GM12865 (cell line): Measurements from ENCODE around the gene NREP.

Source experiments
- DNase-seq: peaks from one replicate; pipeline ENCODE4 v3.0.0; 2010; ENCODE audit warnings: low read depth
- H3K4me3 ChIP-seq: 2 replicates; pipeline ENCODE4 v1.5.1; 2011; ENCODE audit warnings: mild to moderate bottlenecking, low read depth, low read length, control low read depth
- TF ChIP-seq, protein P1 (sequence below): IDR thresholded peaks from 2 replicates; pipeline ENCODE4 v1.5.1; 2011; ENCODE audit warnings: low read length, control low read depth, low read depth, inconsistent platforms; ENCODE audit not compliant: insufficient read depth; ENCODE audit errors: missing control alignments

NREP gene

DNA sequence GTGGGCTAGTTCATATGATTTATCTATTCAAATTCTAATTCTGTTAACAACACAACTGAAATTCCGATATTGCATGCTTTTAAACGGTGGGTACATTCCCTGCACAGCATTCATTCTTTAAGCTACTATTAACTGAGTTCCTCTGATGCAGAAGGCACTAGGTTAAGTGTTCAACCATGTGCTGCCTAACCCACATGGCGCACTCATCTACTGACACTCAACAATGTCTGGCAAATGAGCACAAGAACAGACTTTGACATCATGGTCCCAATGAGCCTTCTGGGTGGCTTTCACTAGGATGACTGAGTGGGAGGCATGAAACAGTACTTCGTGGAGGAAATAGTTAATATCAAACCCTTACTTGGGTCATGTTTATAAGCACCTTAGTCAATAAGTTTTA is 10.2 kb downstream of the NREP start:
- H3K4me3 ChIP-seq, result no peak overlapping the region
- no peak for DNase-seq
- TF ChIP-seq, protein P1, sequence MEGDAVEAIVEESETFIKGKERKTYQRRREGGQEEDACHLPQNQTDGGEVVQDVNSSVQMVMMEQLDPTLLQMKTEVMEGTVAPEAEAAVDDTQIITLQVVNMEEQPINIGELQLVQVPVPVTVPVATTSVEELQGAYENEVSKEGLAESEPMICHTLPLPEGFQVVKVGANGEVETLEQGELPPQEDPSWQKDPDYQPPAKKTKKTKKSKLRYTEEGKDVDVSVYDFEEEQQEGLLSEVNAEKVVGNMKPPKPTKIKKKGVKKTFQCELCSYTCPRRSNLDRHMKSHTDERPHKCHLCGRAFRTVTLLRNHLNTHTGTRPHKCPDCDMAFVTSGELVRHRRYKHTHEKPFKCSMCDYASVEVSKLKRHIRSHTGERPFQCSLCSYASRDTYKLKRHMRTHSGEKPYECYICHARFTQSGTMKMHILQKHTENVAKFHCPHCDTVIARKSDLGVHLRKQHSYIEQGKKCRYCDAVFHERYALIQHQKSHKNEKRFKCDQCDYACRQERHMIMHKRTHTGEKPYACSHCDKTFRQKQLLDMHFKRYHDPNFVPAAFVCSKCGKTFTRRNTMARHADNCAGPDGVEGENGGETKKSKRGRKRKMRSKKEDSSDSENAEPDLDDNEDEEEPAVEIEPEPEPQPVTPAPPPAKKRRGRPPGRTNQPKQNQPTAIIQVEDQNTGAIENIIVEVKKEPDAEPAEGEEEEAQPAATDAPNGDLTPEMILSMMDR, result no peak

DNA sequence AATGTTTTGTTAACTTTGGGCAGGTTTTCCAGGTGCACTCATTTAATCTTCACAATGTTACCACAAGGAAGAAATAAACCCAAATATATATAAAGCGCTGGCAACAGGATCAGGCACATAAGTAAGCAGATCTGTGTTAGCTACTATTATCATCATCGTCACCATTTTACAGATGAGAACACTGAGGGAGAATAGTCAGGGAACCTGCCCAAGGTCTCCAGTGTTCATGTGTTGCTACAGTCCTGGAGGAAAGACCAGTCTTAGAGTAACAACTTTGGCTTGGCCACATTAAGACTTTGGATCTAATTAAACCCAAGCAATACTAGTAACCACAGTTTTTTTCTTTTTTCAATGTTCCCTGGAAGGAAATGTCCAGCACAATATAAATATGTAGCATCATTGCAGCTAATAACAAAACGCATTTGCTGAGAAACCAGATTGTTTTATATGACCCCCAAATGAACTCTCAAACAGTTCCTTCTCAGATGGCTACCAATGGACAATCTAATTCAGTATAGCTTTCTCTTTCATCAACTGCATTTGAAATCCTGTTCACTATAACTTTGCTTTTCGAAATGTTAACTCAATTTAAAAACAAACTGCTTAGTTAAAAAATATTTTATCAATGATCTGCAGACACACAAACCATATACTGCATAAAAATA is 11.8 kb downstream of the NREP start:
- TF ChIP-seq, protein P1, result no peak
- H3K4me3 ChIP-seq, result no peak overlapping the region
- no peak for DNase-seq

DNA sequence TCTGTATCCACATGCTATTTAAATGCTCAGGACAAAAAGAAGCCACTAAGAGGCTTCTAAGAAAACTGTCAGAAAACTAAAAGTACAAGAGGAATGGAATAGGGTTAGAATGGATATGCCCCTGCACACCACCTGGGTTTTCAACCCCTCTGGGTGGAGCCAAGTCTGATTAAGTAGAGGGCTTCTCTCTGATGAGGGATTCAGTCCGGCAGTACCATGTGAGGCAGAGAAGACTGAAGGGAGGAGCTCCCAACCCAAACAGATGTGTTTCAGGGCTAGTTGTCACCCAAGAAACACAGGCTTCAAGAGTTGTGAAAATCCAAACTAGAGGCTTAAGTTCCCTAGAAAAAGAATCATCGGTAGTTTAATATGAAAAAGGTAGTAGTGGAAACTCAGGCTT is 12.5 kb downstream of the NREP start:
- TF ChIP-seq, protein P1, result no peak
- no peak overlapping the region for H3K4me3 ChIP-seq
- no peak for DNase-seq

DNA sequence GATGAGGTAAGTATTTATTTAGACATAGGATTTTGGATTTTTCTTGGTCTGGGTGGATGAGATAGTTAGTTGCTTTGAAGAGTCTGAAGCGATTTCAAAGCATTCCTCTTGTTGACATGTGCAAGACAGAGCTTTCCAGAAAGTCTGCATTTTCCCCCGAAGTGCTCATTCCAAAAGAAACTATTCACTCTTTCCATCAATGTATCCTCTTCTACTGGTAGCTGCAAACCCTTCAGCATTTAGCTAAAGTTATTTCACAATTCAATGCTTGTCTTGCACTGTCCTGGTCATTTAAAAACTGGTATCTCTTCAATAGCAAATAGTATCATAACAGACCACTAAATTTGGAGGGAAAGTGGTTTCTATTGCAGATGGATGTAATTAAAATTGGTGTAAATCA is 13.0 kb downstream of the NREP start:
- no peak overlapping the region for H3K4me3 ChIP-seq
- TF ChIP-seq, protein P1, result no peak
- no peak for DNase-seq

DNA sequence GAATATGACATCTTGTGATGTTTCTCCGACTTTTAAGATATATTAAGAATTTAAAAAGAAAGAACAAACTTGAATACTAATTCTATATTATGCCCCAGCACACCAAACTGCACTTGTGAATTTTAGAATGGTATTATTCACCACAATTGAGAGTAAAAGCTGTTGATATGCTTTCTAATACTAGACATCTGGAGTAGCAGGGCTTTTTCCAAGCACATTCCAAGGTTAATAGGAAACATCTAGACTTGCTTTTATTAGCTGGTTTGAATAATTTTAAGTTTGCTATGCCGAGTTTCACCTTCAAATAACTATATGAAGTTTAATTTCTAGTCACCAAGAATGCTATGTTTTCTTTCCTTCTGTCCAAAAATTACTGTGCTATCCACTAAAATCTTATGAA is 13.5 kb downstream of the NREP start:
- DNase-seq, result no peak
- no peak overlapping the region for H3K4me3 ChIP-seq

DNA sequence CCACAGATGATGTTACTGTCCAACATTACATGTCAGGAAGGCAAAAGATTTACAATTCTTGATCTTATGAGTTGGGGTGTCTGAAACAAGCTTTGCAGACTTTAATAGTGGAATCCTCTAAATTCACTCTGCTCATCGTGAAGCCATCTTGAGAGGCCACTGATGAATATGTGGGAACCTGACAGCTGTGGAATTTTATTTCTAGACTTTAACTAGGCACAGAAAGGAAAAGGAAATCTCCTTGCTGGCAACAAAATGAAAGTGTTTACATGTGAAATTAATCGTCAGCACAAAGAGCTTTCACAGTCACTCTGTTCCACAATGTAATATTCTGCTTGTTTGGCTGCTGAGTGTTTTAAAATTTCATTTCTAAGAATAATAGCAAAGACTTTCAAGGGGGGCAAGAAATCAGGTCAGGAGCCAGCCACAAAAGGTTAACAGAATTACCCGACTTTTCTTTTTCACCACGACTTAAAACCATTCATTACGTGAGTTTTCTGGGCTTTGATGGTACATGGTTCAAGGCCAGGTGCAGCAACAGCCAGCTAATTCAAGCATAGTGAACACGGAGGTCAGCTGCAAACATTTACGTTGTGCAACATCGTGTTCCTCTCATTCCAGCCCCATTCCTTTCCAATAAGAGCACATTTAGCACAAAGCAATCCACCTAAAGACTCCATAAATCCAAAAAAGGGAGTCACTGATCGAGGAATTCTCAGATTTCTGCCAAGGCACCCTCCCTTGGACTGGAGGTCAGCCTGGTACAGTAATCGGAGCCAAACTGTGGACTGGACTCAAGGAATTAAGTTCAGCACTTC is 14.6 kb downstream of the NREP start:
- H3K4me3 ChIP-seq, result no peak overlapping the region; the same call in 1 of the 2 replicates

More for the DNA sequence above, 13.5 kb downstream of the NREP start:
- TF ChIP-seq, protein P1, result no peak

More for the DNA sequence above, 14.6 kb downstream of the NREP start:
- TF ChIP-seq, protein P1, result no peak
- DNase-seq, result no peak
